Endothelial cell (in vitro differentiated cells): ENCODE data around the gene TFEB. TPM values are rescaled to one million over a fixed set of nuclear protein-coding genes. Genes with fewer than 3 reads are reported as not detected.

Experiments
- DNase-seq: peaks from one replicate; pipeline ENCODE4 v3.0.0; 2021; ENCODE audit warnings: low spot score
- H3K27ac Mint-ChIP-seq: one replicate; pipeline ENCODE4 v1.8.0; 2021; ENCODE audit warnings: mixed read lengths, inconsistent platforms; ENCODE audit not compliant: unreplicated experiment
- H3K27me3 Mint-ChIP-seq: one replicate; pipeline ENCODE4 v1.8.0; 2021; ENCODE audit warnings: mild to moderate bottlenecking, moderate library complexity, mixed read lengths, inconsistent platforms; ENCODE audit not compliant: unreplicated experiment
- H3K36me3 Mint-ChIP-seq: one replicate; pipeline ENCODE4 v1.8.0; 2021; ENCODE audit warnings: mild to moderate bottlenecking, low read depth, mixed read lengths, inconsistent platforms; ENCODE audit not compliant: unreplicated experiment
- H3K4me1 Mint-ChIP-seq: one replicate; pipeline ENCODE4 v1.8.0; 2021; ENCODE audit warnings: mild to moderate bottlenecking, mixed read lengths, inconsistent platforms; ENCODE audit not compliant: unreplicated experiment
- H3K4me3 Mint-ChIP-seq: one replicate; pipeline ENCODE4 v1.8.0; 2021; ENCODE audit warnings: mild to moderate bottlenecking, mixed read lengths, inconsistent platforms; ENCODE audit not compliant: unreplicated experiment
- H3K9me3 Mint-ChIP-seq: one replicate; pipeline ENCODE4 v1.8.0; 2021; ENCODE audit warnings: mixed read lengths, inconsistent platforms; ENCODE audit not compliant: unreplicated experiment
- total RNA-seq: library from RNA; stranded (reverse); fragmentation: NEBNext Ultra II Directional; extraction: Animal tissue kit (Norgen Biotek cat#: 25700); gene quantifications from one replicate; pipeline ENCODE4 v1.2.1, GENCODE V29; 2021; ENCODE audit not compliant: unreplicated experiment
- TF ChIP-seq, protein P1 (sequence below): fragments of 200-600 bp; sonication (generic); IDR thresholded peaks from one replicate; pipeline ENCODE4 v1.5.0; 2021; ENCODE audit warnings: antibody characterized with exemption; ENCODE audit not compliant: unreplicated experiment

TFEB gene
- total RNA-seq, 1 donor from 2014 or later = 10.4 TPM

DNA sequence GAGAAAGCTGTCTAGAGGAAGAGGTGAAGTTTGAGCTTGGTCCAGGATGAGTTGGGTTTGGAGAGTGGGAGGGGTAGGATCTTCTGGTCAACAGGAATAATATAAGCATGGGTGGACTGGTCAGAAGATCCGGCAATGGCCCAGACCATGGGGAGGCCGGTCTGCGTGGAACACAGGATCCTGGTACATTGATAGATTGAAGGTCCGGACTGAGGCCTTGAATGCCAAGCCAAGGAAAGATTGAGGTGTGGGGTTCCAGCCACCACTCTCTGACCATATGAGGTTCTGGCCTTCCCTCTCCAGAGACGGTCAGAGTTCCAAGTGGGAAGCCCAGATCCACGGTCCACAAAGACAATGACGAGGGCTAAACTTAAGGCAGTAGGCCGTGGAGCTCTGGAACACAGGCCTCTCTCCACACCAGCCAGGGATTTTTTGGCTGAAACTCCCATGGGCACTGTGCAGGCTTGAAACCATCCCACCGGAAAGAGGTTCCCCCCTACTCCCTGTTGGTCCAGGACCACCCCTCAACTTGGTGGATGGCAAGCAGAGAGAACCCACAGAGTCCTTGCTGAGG, 94.0 kb downstream of the TFEB start:
- DNase-seq = no peak
- peaks cover 25% of the 10 kb centered on the region for H3K27me3 Mint-ChIP-seq
- no peaks in the 10 kb centered on the region for H3K9me3 Mint-ChIP-seq
- H3K4me3 Mint-ChIP-seq = peak overlapping the region; percentile 98
- peaks cover 74% of the 10 kb centered on the region for H3K4me1 Mint-ChIP-seq
- H3K27ac Mint-ChIP-seq = peak overlapping the region; percentile 78
- peaks cover 45% of the 10 kb centered on the region for H3K36me3 Mint-ChIP-seq
- TF ChIP-seq, protein P1, sequence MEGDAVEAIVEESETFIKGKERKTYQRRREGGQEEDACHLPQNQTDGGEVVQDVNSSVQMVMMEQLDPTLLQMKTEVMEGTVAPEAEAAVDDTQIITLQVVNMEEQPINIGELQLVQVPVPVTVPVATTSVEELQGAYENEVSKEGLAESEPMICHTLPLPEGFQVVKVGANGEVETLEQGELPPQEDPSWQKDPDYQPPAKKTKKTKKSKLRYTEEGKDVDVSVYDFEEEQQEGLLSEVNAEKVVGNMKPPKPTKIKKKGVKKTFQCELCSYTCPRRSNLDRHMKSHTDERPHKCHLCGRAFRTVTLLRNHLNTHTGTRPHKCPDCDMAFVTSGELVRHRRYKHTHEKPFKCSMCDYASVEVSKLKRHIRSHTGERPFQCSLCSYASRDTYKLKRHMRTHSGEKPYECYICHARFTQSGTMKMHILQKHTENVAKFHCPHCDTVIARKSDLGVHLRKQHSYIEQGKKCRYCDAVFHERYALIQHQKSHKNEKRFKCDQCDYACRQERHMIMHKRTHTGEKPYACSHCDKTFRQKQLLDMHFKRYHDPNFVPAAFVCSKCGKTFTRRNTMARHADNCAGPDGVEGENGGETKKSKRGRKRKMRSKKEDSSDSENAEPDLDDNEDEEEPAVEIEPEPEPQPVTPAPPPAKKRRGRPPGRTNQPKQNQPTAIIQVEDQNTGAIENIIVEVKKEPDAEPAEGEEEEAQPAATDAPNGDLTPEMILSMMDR = no peak

DNA sequence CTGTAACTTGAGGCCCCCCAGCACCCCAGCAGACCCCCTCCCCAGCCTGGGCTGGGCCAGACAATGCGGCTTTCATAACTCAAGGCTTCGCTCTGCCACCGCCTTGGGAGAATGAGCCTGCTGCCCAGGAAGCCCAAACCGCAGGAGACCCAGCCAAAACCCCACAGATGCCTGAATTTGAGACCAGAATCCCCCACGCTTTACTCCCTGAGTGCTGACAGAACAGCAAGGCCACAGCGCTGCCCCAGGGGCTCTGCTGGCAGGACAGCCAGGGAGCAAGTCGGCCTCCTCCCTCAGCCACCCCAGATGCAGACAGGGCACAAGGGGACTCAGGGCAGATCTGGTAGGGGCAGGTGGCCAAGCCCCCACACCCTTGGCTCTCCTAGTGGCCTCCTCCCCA, 95.0 kb downstream of the TFEB start:
- Mint-ChIP-seq H3K27me3 (peaks cover 22% of the 10 kb centered on the region), H3K36me3 (peaks cover 39% of the 10 kb centered on the region), H3K9me3 (no peaks in the 10 kb centered on the region), H3K4me1 (peaks cover 69% of the 10 kb centered on the region), H3K4me3 (peak overlapping the region; percentile 98), H3K27ac (no peak overlapping the region)
- TF ChIP-seq, protein P1 = no peak
- DNase-seq = no peak

DNA sequence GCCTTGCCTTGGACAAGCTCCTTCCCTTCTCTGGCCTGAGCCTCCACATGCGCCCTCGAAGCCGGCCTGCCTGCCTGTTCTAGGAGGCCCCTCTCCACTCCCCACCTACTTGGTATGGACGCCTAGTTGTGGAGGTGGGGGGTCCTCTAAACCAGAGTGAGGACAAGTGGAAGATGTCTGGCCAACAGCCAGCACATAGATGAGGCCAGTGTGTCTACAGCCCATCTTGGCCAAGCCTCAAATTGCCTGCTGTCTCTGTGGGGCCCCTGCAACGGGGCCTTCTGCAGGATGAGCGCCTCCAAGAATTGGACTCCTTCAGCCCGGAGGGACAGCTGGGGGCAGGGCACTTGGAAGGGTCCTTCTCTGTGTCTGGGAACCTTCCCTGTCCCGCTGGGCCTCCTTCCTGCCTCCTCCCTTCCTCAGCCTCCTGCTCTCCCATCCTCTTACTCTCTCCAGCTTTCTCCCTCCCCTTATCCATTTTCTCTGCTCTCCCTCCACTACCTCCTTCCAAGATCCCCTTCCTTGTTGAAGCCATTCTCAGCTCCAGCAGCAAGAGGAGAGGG, 95.5 kb downstream of the TFEB start:
- Mint-ChIP-seq H3K9me3 (no peaks in the 10 kb centered on the region), H3K4me1 (peaks cover 70% of the 10 kb centered on the region), H3K27ac (peak overlapping the region; percentile 36), H3K27me3 (peaks cover 20% of the 10 kb centered on the region), H3K36me3 (peaks cover 36% of the 10 kb centered on the region), H3K4me3 (peak overlapping the region; percentile 98)
- TF ChIP-seq, protein P1 = no peak
- no peak for DNase-seq

DNA sequence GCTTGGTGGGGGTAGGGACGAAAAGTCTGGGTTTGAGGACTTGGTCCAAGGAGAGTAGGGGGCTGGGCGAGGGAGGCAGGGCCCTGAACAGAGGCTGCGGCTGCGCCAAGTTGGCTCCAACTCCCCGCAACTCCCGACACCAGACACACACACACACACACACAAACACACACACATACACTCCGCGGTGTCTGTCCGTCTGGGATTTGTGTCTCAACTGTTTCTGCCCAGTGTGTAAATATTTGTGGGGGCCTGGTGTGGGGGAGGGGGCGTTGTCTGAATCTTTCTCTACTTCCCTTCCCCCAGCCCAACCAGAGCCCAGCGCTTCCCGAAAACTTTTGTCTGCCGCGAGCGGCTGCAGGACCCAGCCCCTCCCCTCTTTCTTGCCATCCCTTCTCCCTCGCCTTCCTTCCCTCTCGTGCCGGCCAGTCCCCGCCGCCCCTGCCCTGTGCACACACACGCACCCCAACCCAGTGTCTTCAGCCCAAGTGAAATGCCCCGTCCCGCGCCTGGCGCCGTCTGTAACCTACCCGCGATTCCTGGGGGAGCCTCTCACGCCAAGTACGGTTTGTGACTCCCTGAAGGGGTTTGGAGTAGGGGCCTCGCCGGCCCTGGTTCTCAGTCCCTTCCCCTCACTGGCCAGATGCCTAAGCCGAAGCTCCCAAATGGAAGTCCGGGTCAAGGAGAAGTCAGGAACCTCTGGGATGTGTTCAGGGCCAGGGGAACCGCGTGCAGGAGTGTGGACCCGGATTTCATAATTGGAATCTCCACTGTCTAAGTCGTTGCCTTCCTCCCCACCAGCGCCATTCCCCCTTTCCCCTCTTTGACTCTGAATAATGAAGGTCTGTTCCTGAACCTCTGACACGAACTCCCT, 96.2 kb downstream of the TFEB start:
- DNase-seq = peak; percentile 62
- TF ChIP-seq, protein P1 = no peak
- peaks cover 17% of the 10 kb centered on the region for H3K27me3 Mint-ChIP-seq

More for the DNA sequence above, 96.2 kb downstream of the TFEB start:
- peak overlapping the region; percentile 98 for H3K4me3 Mint-ChIP-seq
- H3K4me1 Mint-ChIP-seq = peaks cover 71% of the 10 kb centered on the region
- peak overlapping the region; percentile 81 for H3K27ac Mint-ChIP-seq
- no peaks in the 10 kb centered on the region for H3K9me3 Mint-ChIP-seq
- peaks cover 36% of the 10 kb centered on the region for H3K36me3 Mint-ChIP-seq
